NCI-H226 (cell line): ENCODE results near the gene FKBP2.

ENCODE experiments used
- DNase-seq: peaks from one replicate; pipeline ENCODE4 v3.0.0-alpha.2; 2015

The FKBP2 gene

GRCh38 chr11:64219755-64220154, 21.1 kb upstream of the FKBP2 start:
- DNase-seq: no peak

GRCh38 chr11:64220271-64220670, 20.6 kb upstream of the FKBP2 start:
- DNase-seq: no peak

DNA sequence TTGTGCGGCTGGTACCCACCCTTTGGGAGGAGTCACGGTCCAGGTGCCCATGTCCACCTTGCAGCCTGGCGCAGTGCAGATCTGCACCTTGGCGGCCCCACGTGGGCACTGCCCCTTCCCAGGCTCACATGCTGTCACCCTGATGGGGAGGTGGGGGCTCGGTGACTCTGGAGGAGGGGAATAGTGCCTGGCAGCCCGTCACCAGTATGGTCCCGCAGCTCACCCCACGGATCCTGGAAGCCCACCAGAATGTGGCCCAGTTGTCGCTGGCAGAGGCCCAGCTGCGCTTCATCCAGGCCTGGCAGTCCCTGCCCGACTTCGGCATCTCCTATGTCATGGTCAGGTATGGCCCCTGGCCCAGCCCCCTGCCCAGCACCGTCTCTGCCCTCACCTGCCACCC, 20.1 kb upstream of the FKBP2 start:
- DNase-seq: no peak

- no peak for DNase-seq
Observed at GRCh38 chr11:64222651-64223000, 18.3 kb upstream of the FKBP2 start.

GRCh38 chr11:64223001-64223651, 17.8 kb upstream of the FKBP2 start:
- no peak for DNase-seq

GRCh38 chr11:64224151-64224890, 16.6 kb upstream of the FKBP2 start:
- DNase-seq: peak; percentile 44

GRCh38 chr11:64224891-64225607, 15.8 kb upstream of the FKBP2 start:
- DNase-seq: no peak

DNA sequence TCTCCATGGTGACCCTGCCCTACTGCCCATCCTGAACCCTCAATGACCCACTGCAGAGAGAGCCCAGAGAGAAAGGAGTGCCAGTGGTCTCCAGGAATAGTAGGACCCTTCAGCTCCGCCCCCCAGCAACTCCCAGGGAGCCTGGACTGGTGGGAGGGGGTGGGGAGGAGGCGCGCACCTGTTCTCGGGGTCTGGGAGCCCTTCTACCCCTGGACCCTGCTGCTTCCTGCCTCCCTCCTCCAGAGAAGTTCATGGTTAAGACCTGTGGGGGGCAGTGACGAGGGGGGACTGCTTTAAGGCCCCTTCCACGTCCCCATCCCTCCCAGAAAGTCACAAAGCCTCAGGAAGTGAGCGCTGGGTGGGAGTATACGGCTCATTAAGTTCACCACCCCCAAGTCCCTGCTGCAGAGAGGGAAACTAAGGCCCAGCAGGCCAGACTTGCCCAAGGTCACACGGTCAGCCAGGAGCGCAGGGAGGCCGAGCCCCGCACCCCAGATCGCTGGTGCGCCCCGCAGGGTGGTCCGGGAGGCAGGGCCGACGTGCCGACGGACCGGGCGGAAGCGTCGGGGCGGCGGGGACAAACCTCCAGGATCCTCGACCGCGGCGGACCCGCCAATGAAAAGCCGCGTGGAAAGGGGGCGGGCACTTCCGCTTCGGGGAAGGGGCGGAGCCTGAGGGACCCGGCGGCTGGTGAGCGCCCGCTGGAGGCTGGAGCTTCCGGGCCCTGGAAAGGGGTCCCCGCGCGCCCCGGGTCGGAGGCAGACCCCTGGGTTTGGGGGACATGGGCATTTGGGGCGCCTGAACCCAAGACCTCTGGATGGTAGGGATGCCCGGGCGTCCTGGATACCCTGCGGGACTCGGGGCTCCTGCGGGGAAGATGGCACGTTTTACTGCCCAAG, 15.0 kb upstream of the FKBP2 start, which contains the start of the genes NUDT22 and TRPT1:
Gene NUDT22 (plus strand): TSS at position 667 of the 899 bp plus-strand sequence. CDS start 379 bp downstream, outside the sequence.
Gene TRPT1 (minus strand): TSS at position 579 of the 899 bp plus-strand sequence. CDS start 326 bp downstream, at position 253.
- peak; percentile 80 for DNase-seq

- DNase-seq: no peak
Observed at GRCh38 chr11:64226507-64227051, 14.3 kb upstream of the FKBP2 start.

DNA sequence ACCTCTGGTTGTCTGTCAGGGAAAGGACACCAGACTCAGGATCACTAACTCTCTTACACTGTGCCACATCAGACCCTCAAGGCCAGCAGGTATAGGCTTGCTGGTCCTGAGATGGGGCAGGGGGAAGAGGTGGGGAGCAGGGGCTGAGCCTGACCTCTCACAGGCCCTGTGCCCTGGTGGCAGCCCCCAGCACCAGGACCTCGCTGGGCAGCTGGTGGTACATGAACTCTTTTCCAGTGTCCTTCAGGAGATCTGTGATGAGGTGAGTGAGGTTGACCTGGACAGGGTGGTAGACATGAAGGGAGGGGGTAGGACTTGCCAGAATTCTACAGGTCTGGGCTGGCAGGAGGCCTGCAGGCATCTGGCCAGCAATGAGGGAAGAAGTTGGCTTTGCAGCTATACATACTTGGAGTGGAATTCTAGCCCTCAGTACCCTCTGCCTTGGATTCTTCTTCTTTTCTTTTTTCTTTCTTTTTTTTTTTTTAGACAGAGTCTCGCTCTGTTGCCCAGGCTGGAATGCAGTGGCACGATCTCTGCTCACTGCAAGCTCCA, 13.4 kb upstream of the FKBP2 start:
- no peak for DNase-seq

- DNase-seq: no peak
Observed at GRCh38 chr11:64229090-64229743, 11.7 kb upstream of the FKBP2 start.

DNA sequence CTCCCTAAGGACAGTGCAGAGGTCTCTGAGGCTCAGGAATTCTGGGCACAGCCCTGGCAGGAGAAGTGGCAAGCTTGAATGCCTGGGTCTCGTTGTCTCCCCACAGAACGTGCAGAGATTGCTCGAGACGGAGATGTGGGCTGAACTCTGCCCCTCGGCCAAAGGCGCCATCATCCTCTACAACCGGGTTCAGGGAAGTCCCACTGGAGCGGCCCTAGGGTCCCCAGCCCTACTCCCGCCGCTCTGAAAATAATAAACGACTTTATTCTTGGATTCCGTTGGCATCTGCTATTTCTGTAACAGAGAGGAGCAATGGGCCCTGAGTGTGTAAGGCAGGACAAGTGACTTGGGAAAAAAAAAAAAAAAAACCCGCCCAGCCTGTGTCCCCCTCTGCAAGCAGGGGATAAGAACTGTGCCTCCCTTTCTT, 11.1 kb upstream of the FKBP2 start:
- no peak for DNase-seq

- DNase-seq: peak; percentile 86
Observed at GRCh38 chr11:64230171-64230984, 10.5 kb upstream of the FKBP2 start, which contains the start of gene DNAJC4. Gene DNAJC4 (plus strand): TSS chr11:64230548. CDS start chr11:64230855, 307 bp downstream.

DNA sequence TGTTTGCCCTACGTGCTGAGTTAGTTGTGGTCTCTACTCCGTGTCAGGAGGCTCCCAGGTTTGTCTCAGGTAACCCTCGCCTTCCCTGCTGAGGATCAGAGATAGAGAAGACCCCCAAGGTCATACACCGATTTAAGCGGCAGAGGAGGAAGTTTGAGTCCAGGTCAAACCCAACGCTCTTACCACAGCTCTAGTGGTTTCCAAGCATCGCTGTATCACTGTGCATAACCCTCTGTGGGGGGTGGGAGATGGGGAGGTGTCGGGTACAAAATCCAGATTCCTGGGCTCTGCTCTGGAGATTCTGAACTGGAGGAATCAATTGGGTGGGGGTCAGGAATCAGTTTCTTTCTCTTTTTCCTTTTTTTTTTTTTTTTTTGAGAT, 9.9 kb upstream of the FKBP2 start:
- no peak for DNase-seq

DNA sequence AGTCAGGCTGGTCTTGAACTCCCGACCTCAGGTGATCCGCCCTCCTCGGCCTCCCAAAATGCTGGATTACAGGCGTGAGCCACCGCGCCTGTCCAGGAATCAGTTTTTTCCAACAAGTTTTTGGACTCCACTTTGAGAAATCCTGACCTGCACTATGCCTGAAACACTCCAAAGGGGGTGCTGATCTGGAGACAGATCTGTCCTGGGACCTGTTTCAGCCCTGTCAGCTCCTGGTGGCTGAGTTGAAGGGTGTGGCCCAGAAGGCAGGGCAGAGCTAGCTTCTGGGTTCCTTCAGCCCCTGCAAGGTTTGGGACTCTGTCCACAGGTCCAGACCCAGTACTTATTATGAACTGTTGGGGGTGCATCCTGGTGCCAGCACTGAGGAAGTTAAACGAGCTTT, 9.3 kb upstream of the FKBP2 start:
- DNase-seq: no peak

DNA sequence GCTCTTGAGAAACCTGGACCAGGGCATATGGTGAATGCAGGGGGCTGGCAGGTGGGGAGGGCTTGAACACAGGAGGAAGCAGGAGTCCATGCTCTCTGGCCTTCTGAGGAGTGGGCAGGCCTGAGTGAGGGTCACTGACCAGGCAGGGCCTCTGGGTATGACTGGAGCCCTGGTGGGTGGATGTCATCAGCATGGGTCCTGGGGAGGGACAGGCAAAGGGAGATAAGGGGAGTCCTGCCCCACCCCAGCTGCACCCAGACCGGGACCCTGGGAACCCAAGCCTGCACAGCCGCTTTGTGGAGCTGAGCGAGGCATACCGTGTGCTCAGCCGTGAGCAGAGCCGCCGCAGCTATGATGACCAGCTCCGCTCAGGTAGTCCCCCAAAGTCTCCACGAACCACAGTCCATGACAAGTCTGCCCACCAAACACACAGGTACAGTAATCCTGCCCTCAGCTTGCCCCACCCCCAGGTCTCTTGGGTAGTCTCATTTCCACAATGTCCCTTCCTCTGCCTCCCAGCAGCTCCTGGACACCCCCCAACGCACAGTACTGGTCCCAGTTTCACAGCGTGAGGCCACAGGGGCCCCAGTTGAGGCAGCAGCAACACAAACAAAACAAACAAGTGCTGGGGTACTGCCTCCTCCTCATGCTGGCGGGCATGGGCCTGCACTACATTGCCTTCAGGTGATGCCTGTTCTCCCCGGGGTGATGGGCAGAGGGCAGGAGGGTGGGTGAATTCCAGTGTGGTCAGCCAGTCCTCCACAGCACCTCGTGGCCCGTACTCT, 8.5 kb upstream of the FKBP2 start:
- DNase-seq: no peak

- no peak for DNase-seq
Observed at GRCh38 chr11:64232967-64233315, 8.0 kb upstream of the FKBP2 start.

DNA sequence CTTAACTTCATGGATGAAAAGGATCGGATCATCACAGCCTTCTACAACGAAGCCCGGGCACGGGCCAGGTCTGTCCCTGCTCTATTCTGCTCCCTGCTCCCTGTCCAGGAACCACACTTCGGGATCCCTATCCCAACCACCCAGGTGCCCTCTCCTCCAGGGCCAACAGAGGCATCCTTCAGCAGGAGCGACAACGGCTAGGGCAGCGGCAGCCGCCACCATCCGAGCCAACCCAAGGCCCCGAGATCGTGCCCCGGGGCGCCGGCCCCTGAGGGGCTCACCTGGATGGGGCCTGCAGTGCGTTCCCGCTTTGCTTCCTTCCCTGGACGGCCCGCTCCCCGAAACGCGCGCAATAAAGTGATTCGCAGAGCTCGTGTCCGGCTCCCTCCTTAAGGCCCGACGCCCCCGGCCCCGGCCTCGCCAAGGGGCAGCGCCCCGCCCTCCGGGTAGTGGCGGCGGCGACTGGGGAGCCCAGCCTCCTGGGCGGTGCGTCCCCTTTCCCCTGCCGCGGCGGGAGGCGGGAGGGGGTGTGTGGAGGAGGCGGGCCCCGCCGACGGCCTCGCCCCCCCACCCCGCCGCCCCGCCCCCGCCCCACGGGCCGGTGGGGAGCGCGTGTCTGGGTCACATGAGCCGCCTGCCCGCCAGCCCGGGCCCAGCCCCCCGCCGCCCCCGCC, 6.8 kb upstream of the FKBP2 start, which contains the start of gene VEGFB:
Gene VEGFB (plus strand): TSS at position 672 of the 674 bp plus-strand sequence. CDS start 250 bp downstream, outside the sequence.
- peak; percentile 43 for DNase-seq
